HepG2 (cell line): Measurements from ENCODE around the gene DIAPH1. TPM values are rescaled to one million over a fixed set of nuclear protein-coding genes. Genes with fewer than 3 reads are reported as not detected.

Experiments used
- CSRNP1 ChIP-seq: sonication (generic); formaldehyde crosslinking; IDR thresholded peaks from 2 replicates; pipeline ENCODE4 v1.8.1; 2023; ENCODE audit warnings: mild to moderate bottlenecking, missing genetic modification reagents
- TFE3 ChIP-seq: IDR thresholded peaks from 2 replicates; pipeline ENCODE4 v1.6.1; 2016
- polyA plus RNA-seq, 8 experiments: library from polyadenylated mRNA; depleted of rRNA in 3 of 8; stranded (reverse) in 7 of 8; unstranded in 1 of 8; fragments of >200 nt; fragmentation: Illumina TruSeq in 4 of 8; extraction: Trizol in 4 of 8; gene quantifications; 2 replicates each; pipeline versions ENCODE4 v1.2.1 to v1.2.3, GENCODE V29; 2011 to 2016; ENCODE audit warnings: low read depth in 4 of 8, missing spikeins in 1 of 8, mixed read lengths in 1 of 8; ENCODE audit not compliant: insufficient read depth in 1 of 8
- total RNA-seq, 5 experiments: library from RNA; depleted of rRNA; stranded (reverse); fragments of >200 nt; fragmentation: Illumina TruSeq; extraction: Trizol; gene quantifications; 2 replicates each; pipeline ENCODE4 v1.2.3, GENCODE V29; 2016; ENCODE audit warnings: low read depth in 1 of 5
- TF ChIP-seq, protein P1 (sequence below), 2 experiments: sonication (generic) in 1 of 2; formaldehyde crosslinking in 1 of 2; IDR thresholded peaks; 2 replicates each; pipeline versions ENCODE4 v1.6.1 to v1.9.0; 2014 to 2022; ENCODE audit warnings: antibody characterized with exemption in 1 of 2, borderline replicate concordance in 1 of 2, inconsistent platforms in 1 of 2, low read depth in 1 of 2, missing genetic modification reagents in 1 of 2

The DIAPH1 gene
- total and polyA plus RNA-seq, 2 of the 13 experiments (the other 11 are each of a cell fraction or from before 2014, with no cell fraction given) = 25.1 to 33.9 TPM

- no peak for TF ChIP-seq CSRNP1 (CRISPR knock-in tag)
- no peak for TF ChIP-seq TFE3
- TF ChIP-seq, protein P1, sequence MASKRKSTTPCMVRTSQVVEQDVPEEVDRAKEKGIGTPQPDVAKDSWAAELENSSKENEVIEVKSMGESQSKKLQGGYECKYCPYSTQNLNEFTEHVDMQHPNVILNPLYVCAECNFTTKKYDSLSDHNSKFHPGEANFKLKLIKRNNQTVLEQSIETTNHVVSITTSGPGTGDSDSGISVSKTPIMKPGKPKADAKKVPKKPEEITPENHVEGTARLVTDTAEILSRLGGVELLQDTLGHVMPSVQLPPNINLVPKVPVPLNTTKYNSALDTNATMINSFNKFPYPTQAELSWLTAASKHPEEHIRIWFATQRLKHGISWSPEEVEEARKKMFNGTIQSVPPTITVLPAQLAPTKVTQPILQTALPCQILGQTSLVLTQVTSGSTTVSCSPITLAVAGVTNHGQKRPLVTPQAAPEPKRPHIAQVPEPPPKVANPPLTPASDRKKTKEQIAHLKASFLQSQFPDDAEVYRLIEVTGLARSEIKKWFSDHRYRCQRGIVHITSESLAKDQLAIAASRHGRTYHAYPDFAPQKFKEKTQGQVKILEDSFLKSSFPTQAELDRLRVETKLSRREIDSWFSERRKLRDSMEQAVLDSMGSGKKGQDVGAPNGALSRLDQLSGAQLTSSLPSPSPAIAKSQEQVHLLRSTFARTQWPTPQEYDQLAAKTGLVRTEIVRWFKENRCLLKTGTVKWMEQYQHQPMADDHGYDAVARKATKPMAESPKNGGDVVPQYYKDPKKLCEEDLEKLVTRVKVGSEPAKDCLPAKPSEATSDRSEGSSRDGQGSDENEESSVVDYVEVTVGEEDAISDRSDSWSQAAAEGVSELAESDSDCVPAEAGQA (IDR thresholded peaks at IDR 0.05; ENCODE audit: low read depth) = no peak
- TF ChIP-seq, protein P1 (CRISPR knock-in tag; IDR thresholded peaks at IDR 0.05; ENCODE audit: borderline replicate concordance) = no peak
Measured at GRCh38 chr5:141547921-141548320, 70.9 kb downstream of the DIAPH1 start (continued).
